Heart left ventricle (tissue), 16 donors: ENCODE data around the gene HOATZ. TPM values are rescaled to one million over a fixed set of nuclear protein-coding genes. Genes with fewer than 3 reads are reported as not detected.
A peak's percentile ranks its signal among the peaks of the same experiment; 100 is the strongest.

Source experiments
- ATAC-seq, 4 donors: fragments of 200-7000 bp; cut with Tn5 transposase; one replicate each; pipeline ENCODE4 v1.9.1; 2020 to 2022; ENCODE audit warnings: moderate library complexity in 4 of 4, mild to moderate bottlenecking in 3 of 4, moderate number of reproducible peaks in 1 of 4
- DNase-seq, 5 donors: peaks; one replicate each; pipeline ENCODE4 v3.0.0-alpha.2; 2020
- H3K27ac ChIP-seq, 12 donors: fragments of 200-600 bp; sonication (generic) in 4 of 12; one replicate each; pipeline versions ENCODE4 v1.5.0 to v1.8.0; 2016 to 2022; ENCODE audit warnings: mild to moderate bottlenecking in 2 of 12
- H3K27me3 ChIP-seq, 9 donors: fragments of 200-600 bp; sonication (generic) in 2 of 9; one replicate each; pipeline versions ENCODE4 v1.5.1 to v1.8.0; 2016 to 2022; ENCODE audit warnings: mild to moderate bottlenecking in 3 of 9
- H3K36me3 ChIP-seq, 9 donors: fragments of 200-600 bp; sonication (generic) in 2 of 9; one replicate each; pipeline versions ENCODE4 v1.5.0 to v1.8.0; 2018 to 2022; ENCODE audit warnings: mild to moderate bottlenecking in 2 of 9
- H3K4me1 ChIP-seq, 12 donors: fragments of 200-600 bp; sonication (generic) in 4 of 12; one replicate each; pipeline versions ENCODE4 v1.5.0 to v1.8.0; 2016 to 2022; ENCODE audit warnings: mild to moderate bottlenecking in 3 of 12
- H3K4me3 ChIP-seq, 12 donors: fragments of 200-600 bp; sonication (generic) in 4 of 12; one replicate each; pipeline versions ENCODE4 v1.5.0 to v1.8.0; 2017 to 2022; ENCODE audit warnings: mild to moderate bottlenecking in 9 of 12, moderate library complexity in 4 of 12
- H3K9me3 ChIP-seq, 12 donors: fragments of 200-600 bp; sonication (generic) in 4 of 12; one replicate each; pipeline versions ENCODE4 v1.5.0 to v1.8.0; 2016 to 2022; ENCODE audit warnings: mild to moderate bottlenecking in 1 of 12
- POLR2A ChIP-seq, 2 donors: fragments of 450-650 bp; IDR thresholded peaks; one replicate each; pipeline ENCODE4 v1.6.1; 2017; ENCODE audit warnings: antibody characterized with exemption in 2 of 2, mild to moderate bottlenecking in 2 of 2, moderate library complexity in 2 of 2
- WGBS, 4 donors: extraction: QIAGEN DNeasy Blood & Tissue Kit in 2 of 4; methylation state at CpG; one replicate each; pipeline versions ENCODE4 v1.1.5 to v1.1.7; 2013 to 2018; 5-methylcytosine and 5-hydroxymethylcytosine counted together
- intact Hi-C, 10 donors: fragments of 100-400 bp; cut with DNase I; formaldehyde crosslinking; loops; one replicate each; pipeline versions ENCODE4 v1.11.1 to v1.14.2; 2022
- polyA plus RNA-seq, 2 donors: library from polyadenylated mRNA; stranded (reverse); fragments of 200-250 nt; gene quantifications; one replicate each; pipeline ENCODE4 v1.2.3, GENCODE V29; 2013
- total RNA-seq, 9 donors: library from RNA; depleted of rRNA in 2 of 9; stranded (reverse); fragments of >200 nt in 2 of 9; fragmentation: NEBNext Ultra II Directional in 3 of 9; extraction: Animal tissue kit (Norgen Biotek cat#: 25700) in 3 of 9; gene quantifications; one replicate each; pipeline versions ENCODE4 v1.1.0 to v1.2.4, GENCODE V29; 2016 to 2023
- TF ChIP-seq, protein P1 (sequence below), 12 donors: fragments of 200-600 bp; sonication (generic) in 4 of 12; IDR thresholded peaks; one replicate each; pipeline versions ENCODE4 v1.5.0 to v1.8.0; 2018 to 2022; ENCODE audit warnings: antibody characterized with exemption in 12 of 12, mild to moderate bottlenecking in 5 of 12
- donor health status: ischemic (EF 13 %, LVEDD 7.1; RV severe dilation, severe dysfunction).
- donor health status: healthy with polysubstance abuse.
- donor health status: DM: no; HTN: yes; CAD: no.
- donor health status: DM: no; HTN: no; CAD: no.
- donor health status: ischemic (EF 25% LVEDD 6.9; RV normal size, moderate dysfunction).
- donor health status: ischemic (EF 25% LVEDD 5.7; RV mildly dilated, moderate dysfunction).
- donor health status: healthy.
- donor health status: DM: yes; HTN: yes; CAD: no.
- donor health status: ischemic (EF 35%, LVEDD 5.7; RV mildly dilated, moderate dysfunction).
- donor health status: nonischemic (EF 11% LVEDD 7.7; RV severe dilation, severe dysfunction).
- donor health status: DM: yes; HTN: yes; CAD: no.
- donor health status: PGD.
- donor health status: ischemic (EF 29% LVEDD 5.4; RV normal size, mild dysfunction).
- donor health status: nonischemic (EF 23%, LVEDD 6.1; RV moderate dilation, normal function).

Gene HOATZ
- total and polyA plus RNA-seq, 11 donors: not detected

DNA sequence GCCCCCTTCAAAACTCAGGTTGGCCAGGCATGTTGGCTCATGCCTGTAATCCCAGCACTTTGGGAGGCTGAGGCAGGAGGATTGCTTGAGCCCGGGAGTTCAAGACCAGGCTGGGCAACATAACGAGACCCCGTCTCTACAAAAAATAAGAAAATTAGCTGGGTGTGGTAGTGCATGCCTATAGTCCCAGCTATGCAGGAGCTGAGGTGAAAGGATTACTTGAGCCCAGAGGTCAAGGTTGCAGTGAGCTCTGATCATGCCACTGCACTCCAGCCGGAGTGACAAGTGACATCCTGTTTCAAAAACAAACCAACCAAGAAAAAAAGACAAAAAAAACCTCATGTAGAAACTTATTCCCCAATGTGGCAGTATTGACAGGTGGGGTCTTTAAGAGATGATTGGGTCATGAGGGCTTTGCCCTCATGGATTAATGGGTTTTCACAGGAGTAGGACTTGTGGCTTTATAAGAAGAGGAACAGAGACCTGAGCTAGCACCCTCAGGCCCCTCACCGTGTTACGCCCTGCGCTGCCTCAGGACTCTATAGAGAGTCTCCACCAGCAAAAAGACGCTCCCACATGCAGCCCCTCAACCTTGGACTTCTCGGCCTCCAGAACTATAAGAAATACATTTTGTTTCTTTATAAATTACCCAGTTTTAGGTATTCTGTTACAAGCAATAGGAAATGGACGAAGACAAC lies 48.3 kb downstream of the HOATZ start:
- DNase-seq (no peak), ATAC-seq (no peak)
- peaks cover 0 to 15% (median 0%) of the 10 kb centered on the region in 12 donors for H3K4me1 ChIP-seq
- no peak overlapping the region for H3K4me3 ChIP-seq
- intact Hi-C loops: loop anchor here in 2 of 10 donors (5.0 to 10.0 kb wide), 2 partner anchors 278 to 279 kb away; no protein-coding TSS in a partner anchor
- no peak overlapping the region for H3K27ac ChIP-seq
- TF ChIP-seq, protein P1, sequence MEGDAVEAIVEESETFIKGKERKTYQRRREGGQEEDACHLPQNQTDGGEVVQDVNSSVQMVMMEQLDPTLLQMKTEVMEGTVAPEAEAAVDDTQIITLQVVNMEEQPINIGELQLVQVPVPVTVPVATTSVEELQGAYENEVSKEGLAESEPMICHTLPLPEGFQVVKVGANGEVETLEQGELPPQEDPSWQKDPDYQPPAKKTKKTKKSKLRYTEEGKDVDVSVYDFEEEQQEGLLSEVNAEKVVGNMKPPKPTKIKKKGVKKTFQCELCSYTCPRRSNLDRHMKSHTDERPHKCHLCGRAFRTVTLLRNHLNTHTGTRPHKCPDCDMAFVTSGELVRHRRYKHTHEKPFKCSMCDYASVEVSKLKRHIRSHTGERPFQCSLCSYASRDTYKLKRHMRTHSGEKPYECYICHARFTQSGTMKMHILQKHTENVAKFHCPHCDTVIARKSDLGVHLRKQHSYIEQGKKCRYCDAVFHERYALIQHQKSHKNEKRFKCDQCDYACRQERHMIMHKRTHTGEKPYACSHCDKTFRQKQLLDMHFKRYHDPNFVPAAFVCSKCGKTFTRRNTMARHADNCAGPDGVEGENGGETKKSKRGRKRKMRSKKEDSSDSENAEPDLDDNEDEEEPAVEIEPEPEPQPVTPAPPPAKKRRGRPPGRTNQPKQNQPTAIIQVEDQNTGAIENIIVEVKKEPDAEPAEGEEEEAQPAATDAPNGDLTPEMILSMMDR (IDR thresholded peaks at IDR 0.05): no peak
- TF ChIP-seq POLR2A (IDR thresholded peaks at IDR 0.05): no peak
- 84 to 96% (median 92%) methylated on average over 10 of the region's 10 CpGs for WGBS, 4 donors
- no peaks in the 10 kb centered on the region for H3K27me3 ChIP-seq
- H3K36me3 ChIP-seq: peaks cover 0 to 10% (median 0%) of the 10 kb centered on the region in 9 donors
- no peaks in the 10 kb centered on the region for H3K9me3 ChIP-seq

DNA sequence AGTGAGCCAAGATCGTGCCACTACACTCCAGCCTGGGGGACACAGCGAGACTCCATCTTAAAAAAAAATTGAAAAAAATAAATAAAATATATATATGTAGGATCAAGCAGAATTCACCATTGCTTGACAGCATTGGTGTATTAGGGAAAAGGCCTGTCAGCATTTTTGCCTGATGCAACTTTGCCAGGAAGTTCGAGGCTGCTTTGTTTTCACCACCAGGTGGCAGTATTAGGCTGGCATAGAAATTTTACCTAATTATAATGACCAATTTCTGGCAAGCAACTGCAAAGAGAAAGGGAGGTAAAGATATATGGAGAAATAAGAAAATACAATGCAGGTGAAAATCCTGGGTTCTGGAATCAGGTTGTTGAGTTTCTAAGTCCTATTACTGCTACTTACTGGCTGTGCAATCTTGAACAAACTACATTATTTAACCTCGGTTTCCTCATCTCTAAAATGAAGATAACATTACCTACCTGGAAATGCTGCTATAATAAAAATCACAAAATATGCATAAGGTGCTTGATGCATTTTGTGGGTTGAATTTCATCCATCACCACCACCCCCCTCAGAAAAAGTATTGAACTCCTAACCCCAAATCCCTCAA lies 50.6 kb downstream of the HOATZ start:
- Histone ChIP-seq H3K9me3 (no peaks in the 10 kb centered on the region), H3K4me3 (no peak overlapping the region), H3K36me3 (no peaks in the 10 kb centered on the region), H3K27me3 (no peaks in the 10 kb centered on the region), H3K4me1 (peaks cover 0 to 15% (median 0%) of the 10 kb centered on the region in 12 donors), H3K27ac (no peak overlapping the region)
- intact Hi-C loops: loop anchor here (1.0 to 10.0 kb wide), 8 partner anchors 37 to 280 kb away; partner anchors contain the start of gene SIK2 (in 1 of the 10)
- DNase-seq (peak in 4 of 5 donors; percentile 48 to 64 (median 56)), ATAC-seq (peak in 2 of 4 donors; percentile 52 to 63)
- 68 to 70% (median 69%) methylated on average over 4 of the region's 4 CpGs for WGBS, 4 donors
- TF ChIP-seq, protein P1 (IDR thresholded peaks at IDR 0.05): peak; percentile 77 to 96 (median 92)
- no peak for TF ChIP-seq POLR2A (IDR thresholded peaks at IDR 0.05)

DNA sequence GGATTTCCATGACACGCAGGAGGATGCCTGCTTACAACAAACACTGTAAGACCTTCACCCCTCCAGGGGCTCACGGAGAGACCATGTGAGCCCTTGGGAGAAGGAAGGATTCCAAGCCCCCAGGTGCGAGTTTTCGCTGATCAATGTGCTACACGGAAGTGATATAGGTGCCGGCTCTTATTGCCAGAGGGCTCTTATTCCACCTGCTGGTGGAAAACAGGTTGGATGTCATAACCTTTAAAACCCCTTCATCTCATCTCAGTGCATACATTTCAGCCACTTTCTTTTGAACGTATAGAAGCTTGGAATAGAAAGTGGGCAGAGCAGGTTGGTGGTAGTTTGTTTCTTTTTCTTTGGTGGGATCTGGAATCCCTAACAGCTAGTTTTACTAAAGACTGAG lies 51.7 kb downstream of the HOATZ start:
- H3K4me3 ChIP-seq: no peak overlapping the region
- H3K9me3 ChIP-seq: no peaks in the 10 kb centered on the region
- no peaks in the 10 kb centered on the region for H3K27me3 ChIP-seq
- intact Hi-C loops: loop anchor here in 7 of 10 donors (5.0 to 10.0 kb wide), 4 partner anchors 36 to 282 kb away; partner anchors contain the start of gene SIK2 (in 1 of the 7)
- H3K4me1 ChIP-seq: peaks cover 0 to 14% (median 0%) of the 10 kb centered on the region in 12 donors
- no peaks in the 10 kb centered on the region for H3K36me3 ChIP-seq
- 83 to 87% (median 85%) methylated on average over 7 of the region's 7 CpGs for WGBS, 4 donors
- no peak for TF ChIP-seq POLR2A (IDR thresholded peaks at IDR 0.05)
- TF ChIP-seq, protein P1 (IDR thresholded peaks at IDR 0.05): no peak
- no peak for ATAC-seq
- no peak for DNase-seq
- H3K27ac ChIP-seq: no peak overlapping the region

DNA sequence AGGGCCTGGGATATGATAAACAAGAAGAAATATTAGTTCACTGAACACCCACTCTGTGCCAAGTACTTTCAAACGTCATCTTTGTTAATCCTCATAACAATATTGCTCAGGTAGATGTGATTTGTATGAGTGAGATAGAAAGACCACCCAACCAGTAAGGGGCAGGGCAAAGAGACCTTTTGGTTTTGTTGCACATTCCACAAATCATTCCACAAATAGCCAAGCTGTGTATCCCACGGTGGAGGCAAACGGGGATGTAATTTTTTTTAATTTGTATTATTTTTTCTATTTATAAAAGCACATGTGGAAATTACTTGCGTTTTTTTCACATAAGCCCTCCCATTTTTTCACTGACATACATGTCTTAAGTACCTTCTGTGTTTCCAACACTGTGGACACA lies 54.9 kb downstream of the HOATZ start:
- no peak for TF ChIP-seq POLR2A (IDR thresholded peaks at IDR 0.05)
- TF ChIP-seq, protein P1 (IDR thresholded peaks at IDR 0.05): no peak
- H3K4me3 ChIP-seq: no peak overlapping the region
- H3K36me3 ChIP-seq: no peaks in the 10 kb centered on the region
- H3K4me1 ChIP-seq: peaks cover 0 to 24% (median 9%) of the 10 kb centered on the region in 12 donors
- 51 to 76% (median 67%) methylated on average over 4 of the region's 4 CpGs for WGBS, 4 donors
- ATAC-seq (no peak), DNase-seq (no peak)
- intact Hi-C loops: loop anchor here in 7 of 10 donors (5.0 to 10.0 kb wide), 4 partner anchors 33 to 285 kb away; partner anchors contain the start of gene SIK2 (in 1 of the 7)
- no peaks in the 10 kb centered on the region for H3K27me3 ChIP-seq
- H3K27ac ChIP-seq: no peak overlapping the region
- H3K9me3 ChIP-seq: no peaks in the 10 kb centered on the region
